Stimulated activated CD8-positive, alpha-beta memory T cell treated with anti-CD3 and anti-CD28 coated beads, Interleukin-12 subunit alpha, Interleukin-12 subunit beta, amount 100 ng/mL, for 1 hour (primary cell): ENCODE measurements around the gene ACOD1.
"Not testable (repeated sequence)": the region's sequence is repeated elsewhere in the genome, so short reads cannot be mapped to it uniquely, and the experiment has no call there.

ENCODE experiments used
- DNase-seq: peaks from one replicate; pipeline ENCODE4 v3.0.0-alpha.2; 2020; ENCODE audit warnings: low read depth

The ACOD1 gene

DNA sequence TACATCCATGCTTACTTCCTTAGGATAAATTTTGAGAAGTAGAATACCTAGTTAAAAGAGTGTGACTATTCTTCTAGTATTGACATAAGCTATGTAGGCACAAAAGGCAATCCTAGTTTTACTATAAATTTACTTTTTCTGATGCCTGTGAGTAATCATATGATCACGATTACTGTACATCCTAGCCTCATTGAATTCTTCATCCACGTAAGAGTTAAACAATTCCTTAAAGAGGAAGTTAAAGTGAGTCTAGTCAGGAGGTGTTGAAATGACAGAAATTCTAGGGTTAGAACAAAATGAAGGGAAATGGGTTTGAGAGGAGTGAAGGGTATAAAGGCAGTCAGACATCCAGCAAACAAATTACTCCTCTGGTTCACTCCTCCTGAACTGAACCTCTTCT is at the start of gene ACOD1:
Gene ACOD1 (plus strand): TSS at position 363 of the 400 bp plus-strand sequence. CDS start 48 bp downstream, outside the sequence.
- no peak for DNase-seq

DNA sequence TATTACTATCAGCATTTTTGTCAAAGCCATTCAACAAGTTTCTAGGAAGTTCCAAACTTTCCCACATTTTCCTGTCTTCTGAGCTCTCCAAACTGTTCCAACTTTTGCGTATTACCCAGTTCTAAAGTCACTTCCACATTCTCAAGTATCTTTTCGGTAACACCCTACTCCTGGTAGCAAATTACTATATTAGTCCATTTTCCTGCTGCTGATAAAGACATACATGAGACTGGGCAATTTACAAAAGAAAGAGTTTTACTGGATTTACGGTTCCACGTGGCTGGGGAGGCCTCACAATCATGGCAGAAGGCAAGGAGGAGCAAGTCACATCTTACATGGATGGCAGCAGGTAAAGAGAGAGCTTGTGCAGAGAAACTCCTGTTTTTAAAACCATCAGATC is 49.2 kb upstream of the ACOD1 start:
- DNase-seq, result not testable (repeated sequence)

DNA sequence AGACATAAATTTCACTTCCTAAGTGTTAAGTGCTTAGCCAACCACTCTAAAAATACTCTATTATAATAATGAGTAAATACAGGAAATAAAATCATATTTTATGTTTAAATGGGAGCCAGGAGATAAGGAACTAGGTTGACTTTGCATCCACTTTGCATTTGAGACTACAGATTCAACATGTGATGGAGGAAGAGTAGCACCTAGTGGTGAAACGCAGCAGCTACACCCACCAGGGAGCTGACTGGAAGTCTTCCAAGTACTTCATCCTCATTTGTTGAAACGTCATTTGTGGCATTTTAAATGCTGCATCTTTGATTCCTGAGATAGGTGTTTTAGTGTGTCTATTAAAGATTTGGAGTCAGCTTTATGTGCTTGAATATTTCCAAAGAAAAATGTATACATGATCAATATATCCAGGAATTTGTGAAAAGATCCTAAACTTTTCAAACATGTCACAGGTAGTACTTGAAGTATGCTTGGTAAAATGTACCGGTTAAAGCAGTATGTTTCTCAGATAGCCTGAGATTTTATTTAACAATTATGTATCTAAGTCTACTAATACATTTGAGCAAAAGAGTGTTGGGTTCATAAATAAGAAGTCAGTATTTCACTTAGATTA is 44.7 kb upstream of the ACOD1 start:
- DNase-seq, result peak; percentile 55

DNA sequence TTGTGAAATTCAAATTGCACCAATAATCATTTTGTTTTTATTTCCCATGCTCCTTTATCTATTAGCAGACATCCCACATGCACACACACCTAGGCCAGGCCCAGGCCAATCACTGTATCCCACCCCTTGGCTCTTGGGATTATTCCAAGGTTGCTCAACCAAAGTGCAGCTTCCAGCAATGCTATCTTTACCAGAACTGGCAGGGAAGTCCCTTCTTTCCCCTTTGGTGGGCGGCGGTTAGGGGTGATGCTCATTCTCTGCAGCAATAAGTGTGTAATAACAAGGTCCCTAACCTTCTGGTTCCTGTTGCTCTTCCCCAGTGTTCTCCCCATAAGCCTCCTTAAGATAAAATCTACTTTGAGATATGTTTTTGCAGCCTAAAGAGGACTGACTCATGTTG is 43.8 kb upstream of the ACOD1 start:
- DNase-seq, result no peak

DNA sequence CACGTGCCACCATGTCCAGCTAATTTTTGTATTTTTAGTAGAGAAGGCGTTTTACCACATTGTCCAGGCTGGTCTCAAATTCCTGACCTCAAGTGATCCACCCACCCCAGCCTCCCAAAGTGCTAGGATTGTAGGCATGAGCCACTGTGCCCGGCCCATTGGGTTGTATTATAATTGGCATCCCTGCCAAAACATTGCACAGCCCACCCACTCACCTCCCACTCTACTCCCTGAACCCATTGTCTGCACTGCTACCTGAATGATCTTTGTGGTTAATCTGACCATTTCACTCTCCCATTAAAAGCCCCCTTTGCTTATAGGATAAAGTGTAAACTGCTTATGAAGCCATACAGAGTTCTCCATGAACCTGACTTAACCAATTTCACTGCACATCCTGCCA is 35.8 kb upstream of the ACOD1 start:
- DNase-seq, result no peak

DNA sequence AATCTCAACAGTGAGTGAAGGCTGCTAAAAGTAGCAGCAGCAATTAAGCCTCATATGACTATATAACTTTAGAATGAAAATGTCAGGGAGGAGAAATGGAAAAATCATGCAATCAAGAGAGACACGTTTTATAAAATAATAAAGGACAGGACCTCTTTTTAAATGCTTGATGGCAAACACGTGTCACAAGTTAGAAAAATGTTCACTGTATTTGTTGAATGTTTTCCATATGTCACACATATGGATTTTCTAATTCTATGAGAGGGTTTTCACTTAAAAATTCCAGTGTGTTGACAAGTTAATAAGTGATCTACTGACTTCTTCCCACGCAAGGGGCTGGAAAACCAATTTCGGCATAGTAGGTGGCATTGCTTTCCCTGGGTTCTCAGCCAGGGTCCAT is 34.4 kb upstream of the ACOD1 start:
- DNase-seq, result no peak

DNA sequence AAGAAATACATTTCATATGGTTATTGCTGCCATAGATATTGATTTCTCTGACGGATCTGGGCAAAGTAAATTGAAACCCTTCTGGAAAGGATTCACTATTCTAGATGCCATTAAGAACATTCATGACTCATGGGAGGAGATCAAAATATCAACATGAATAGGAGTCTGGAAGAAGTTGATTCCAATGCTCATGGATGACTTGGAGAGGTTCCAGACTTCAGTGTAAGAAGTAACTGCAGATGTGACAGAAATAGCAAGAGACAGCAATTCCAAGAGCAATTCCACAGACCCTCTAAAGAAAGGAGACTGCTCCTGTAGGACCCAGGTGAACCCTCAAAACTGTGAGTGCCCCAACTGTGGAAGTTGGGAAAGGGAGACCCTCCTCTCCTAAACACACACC is 31.2 kb upstream of the ACOD1 start:
- DNase-seq, result no peak

DNA sequence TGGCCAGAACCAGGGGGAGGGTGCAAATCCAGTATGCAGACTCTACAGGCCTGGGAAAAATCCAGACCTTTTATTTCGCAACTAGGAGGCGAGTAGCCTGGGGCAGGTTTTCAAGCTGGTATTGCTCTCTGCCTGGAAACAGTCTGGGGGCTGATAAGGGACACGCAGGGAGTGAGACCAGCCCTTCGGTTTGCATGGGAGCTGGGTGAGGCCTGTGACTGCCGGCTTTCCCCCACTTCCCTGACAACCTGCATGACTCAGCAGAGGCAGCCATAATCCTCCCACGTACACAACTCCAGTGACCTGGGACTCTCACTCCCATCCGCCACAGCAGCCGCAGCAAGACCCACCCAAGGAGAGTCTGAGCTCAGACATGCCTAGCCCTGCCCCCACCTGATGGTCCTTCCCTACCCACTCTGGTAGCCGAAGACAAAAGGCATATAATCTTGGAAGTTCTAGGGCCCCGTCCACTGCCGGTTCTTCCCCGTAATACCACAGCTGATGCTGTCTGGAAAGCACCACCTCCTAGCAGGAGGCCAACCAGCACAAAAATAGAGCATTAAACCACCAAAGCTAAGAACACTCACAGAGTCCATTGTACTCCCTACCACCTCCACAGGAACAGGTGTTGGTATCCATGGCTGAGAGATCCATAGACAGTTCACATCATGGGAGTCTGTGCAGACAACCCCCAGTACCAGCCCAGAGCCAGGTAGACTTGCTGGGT is 30.4 kb upstream of the ACOD1 start:
- not testable (repeated sequence) for DNase-seq

DNA sequence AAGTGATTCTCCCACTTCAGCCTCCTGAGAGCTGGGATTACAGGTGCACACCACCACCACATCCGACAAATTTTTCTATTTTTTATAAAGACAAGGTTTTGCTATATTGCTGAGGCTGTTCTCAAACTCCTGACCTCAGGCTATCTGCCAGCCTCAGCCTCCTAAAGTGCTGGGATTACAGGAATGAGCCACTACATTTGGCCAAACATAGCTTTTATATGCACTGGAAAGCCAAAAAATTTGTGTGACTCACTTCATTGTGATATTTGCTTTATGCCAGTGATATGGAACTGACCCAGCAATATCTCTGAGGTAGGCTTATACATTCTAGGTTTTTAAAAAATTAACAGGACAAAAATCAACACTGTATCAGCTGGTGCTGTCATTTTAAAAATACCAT is 26.8 kb upstream of the ACOD1 start:
- DNase-seq, result no peak

DNA sequence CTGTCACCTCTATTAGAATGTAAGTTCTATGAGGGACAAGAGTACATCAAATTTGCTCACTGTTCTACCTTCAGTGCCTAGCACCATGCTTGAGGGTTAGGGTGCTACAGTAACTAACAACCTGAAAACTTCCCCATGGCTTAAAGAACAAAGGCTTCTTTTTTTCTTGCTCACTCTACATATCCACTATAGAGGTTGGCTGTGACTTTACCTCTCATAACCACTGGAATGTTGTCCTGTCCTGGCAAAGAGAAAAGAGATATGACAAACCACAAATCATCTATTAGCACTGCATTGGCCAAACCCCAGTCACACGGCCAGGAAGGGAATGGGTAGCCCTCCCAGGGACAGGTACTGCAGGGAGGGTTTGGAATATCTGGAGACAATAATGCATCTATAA is 23.2 kb upstream of the ACOD1 start:
- no peak for DNase-seq

DNA sequence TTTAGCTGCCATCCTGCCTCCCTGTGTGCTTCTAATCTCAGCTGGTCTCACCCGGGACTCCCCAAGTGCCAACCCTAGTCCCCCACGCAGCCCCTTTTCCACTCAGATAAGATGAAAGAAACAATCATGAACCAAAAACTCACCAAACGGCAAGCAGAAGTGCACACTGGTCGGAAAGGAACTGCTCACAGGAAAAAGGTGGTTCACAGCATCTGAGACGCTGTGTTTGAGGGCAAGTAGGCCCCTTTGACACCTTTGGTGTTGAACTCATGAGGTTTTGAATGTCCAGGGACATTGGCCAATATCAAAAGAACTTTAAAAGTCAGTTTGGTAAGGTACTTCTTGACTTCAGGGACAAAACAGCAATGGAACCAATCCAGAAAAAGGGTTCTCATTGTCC is 20.4 kb upstream of the ACOD1 start:
- no peak for DNase-seq

DNA sequence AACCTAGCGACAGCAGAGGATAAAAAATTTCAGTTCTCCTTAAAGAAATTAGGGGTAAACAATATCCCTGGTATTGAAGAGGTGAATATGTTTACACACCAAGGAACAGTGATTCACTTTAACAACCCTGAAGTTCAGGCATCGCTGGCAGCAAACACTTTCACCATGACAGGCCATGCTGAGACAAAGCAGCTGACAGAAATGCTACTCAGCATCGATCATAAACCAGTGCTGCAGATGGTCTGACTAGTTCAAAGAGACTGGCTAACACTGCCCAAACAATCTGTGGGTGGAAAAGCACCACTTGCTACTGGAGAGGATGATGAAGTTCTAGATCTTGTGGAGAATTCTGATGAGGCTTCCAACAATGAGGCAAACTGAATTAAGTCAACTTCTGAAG is 19.9 kb upstream of the ACOD1 start:
- DNase-seq, result no peak

DNA sequence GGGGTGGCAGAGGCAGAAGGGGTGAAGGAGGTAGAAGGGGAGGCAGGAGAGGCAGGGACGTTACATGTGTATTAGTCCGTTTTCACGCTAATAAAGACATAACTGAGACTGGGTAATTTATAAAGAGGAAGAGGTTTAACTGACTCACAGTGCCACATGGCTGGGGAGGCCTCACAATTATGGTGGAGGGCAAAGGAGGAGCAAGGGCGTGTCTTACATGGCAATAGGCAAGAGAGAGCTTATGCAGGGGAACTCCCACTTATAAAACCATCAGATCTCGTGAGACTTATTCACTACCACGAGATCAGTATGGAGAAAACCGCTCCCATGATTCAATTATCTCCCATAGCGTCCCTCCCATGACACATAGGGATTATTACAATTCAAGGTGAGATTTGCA is 19.0 kb upstream of the ACOD1 start:
- no peak for DNase-seq

DNA sequence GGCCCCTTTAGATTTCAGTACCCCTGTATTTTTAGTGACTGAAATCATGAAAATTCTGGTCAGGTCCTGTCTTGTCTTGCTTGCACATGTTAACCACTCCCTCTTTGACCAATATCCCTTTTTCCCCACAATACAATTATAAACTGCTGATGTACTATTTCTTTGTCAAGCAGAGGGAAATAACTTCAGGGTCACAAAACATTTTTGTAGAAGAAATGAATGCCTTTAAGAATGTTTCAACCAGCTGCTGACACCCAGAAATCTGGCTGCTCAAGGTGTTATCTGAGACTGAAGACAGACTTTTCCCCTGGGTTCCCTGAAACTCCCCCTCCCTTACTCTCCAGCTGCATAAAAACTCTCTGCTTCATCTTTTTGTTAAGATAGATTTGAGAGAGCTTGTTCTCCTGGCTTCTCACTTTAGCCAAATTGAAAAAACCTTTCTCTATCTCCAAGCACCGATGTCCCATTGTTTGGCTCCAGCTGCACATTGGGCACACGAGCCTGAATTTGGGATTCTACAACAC is 18.4 kb upstream of the ACOD1 start:
- no peak for DNase-seq

DNA sequence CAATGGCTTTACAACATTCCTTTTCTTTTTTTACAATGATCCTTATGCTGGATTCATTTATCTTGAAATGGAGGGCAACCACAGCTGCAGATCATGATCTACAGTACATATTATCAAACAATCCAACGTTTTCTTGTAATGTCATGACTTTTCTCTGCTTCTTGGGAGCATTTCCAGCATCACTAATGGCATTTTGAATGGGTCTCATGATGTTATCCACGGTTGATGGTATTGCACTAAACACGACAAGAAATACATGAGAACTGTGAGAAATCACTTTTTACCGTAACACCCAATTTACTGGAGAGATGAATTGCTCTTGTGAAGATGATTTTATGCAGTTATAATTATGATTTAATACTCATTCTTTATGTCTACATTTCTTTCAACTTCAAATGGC is 16.2 kb upstream of the ACOD1 start:
- DNase-seq, result no peak

DNA sequence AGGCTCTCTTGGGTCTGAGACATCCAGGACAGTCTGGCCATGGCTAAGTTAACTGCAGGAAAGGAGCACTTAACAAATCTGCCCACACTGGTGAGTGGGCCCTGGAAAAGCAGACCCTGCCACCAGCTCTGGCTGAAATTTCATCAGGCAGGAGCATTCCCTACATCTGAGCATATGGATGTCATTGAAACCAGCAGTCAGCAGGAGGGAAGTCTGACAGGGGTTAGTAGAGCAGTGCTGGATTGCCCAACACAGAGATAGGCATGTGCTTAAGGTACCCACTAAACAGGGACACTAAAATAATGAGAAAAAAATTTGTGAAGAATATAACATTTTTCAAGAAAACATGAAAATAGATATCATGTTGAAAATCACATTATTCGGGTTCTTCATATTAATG is 13.6 kb upstream of the ACOD1 start:
- no peak for DNase-seq

DNA sequence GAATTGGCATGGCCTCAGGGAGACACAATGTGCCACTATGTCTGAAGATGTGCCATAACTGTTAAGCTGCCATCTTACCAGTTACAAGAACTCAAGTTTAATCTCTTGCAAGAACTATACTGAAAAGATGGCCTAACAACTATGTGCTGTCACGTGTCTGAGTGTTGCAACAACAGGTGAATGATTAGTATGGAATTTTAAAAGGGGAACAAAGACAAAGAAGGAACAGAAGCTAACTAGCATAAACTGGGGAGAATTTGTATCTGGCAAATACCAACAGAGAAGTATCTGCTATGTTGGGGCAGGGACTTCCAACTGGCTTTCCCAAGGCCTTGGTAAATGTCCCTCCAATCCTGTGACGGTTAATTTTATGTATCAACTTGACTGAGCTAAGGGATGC is 11.5 kb upstream of the ACOD1 start:
- no peak for DNase-seq

DNA sequence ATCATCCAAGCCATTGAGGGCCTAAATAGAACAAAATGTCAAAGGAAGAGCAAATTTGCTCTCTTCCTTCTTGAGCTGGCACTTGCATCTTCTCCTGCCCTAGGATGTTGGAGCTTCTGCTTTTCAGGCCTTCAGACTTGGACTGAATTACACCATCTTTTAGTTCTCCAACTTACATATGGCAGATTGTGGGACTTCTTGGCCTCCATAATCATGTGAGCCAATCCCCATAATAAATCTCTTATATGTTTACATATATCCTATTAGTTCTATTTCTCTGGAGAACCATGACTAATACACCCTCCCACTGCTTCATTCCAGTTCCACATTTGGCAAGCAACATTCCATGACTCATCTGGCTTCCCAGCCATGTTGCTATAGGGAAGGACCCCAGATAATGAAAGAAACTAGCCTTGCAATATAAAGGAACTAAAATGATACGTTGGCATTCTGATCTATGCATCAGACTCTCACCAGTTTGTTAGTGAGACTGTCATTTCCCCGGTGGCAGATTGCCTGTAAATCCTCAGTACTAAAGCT is 11.0 kb upstream of the ACOD1 start:
- no peak for DNase-seq

DNA sequence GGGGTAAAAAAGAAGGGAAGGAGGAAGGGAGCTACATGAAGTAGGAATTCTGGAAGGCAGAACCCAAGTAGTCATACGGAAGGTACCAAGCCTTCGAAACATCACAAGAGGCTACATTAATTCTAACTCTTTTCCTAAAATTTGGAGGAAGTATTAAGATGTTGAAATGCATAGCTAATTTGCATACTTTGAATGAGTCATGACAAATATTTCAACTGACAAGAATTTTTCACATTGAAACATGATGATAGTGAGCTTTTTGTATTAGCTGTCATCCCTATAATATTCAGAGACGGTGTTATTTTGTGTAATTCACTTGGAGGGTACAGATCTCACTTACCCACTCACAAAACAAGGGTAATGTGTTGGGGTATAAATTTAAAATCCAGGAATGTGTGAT is 9.1 kb upstream of the ACOD1 start:
- DNase-seq, result no peak

DNA sequence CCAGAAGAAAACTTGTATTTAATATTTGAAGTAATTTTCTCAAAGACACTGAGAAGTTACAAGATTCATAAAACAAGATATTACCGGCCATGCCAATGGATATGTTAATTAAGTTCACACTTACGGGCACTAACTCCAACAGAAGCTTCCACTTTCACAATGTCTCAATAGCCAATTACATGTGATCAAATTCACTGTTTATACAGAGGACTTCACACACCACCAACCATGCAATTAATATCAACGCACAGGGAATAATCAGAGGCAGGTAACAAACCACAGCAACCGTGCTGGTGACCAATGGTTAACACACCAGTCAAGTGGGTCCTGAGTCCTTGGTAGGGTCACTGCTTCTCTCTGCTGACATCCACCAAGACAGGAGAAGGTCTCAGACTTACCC is 5.9 kb upstream of the ACOD1 start:
- DNase-seq, result no peak

DNA sequence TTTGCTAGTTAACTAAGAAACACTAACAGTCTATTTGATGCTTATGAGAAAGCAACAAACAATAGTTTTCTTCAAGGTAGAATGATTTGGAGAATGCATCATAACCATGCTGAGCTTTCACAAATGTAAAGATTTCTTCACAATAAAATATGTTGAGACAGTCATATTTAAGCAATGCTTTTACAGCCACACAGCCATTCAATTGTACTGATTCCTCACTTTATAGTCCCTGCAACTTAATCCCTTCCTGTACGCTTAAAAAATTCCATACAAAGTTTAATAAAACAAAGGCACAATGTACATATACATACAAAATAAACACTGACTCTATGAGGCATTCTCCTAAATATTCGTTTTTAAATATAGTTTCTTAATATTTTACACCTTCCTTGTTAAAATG is 4.7 kb upstream of the ACOD1 start:
- no peak for DNase-seq

DNA sequence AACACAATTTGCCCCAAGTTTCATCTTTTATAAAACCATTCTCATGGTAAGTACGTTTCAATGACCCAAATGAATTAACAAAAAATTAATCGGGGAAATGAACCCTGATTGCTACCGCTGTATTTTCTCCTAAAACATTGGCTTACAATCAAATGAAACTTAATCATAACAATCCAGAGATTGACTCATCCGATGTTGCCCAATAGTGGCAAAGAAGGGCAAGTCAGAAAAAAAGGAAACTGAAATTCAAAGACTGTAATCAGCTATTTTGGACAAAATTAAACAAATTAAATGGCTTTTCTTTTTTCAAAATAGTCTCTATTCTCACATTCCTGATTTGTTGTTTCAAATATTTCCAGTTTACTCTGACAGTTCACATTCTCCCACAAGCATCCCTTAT is 3.9 kb upstream of the ACOD1 start:
- no peak for DNase-seq

DNA sequence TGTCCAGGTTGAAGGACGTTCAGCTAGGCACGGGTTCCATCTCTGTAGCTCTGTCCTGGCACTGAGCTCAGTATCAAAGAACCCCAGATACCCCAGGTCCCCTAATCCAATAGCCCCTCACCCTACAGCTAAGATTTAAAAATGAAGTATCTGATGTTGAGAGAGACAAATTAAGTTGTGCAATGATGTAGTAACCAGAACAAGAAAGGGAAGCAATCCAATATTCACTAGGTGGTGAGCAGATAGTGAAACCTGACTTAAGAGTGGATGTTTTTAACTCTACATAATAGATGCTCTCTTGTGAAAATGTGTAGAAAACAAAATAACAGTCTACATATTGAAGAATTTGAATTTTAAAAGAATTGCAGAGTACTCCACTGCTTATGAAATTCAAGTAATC is 1.8 kb downstream of the ACOD1 start:
- no peak for DNase-seq

DNA sequence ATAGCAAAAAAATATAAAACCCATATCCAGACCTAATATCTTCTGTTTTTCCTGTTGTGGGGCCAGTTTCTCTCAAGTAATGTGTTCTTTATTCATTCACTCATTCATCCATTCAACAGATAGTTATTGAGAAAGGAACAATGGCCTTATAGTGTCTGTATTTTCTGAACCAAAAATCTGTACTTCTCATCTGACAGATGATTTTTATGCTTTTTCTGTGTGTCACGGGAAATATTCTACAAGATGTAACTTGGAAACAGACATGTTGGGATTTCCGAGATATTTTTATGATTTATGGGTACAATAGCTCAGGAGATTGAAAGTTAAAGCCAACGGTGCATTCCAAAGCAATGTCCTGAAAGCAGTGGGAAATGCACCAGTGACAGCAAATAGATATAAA is 5.7 kb downstream of the ACOD1 start:
- DNase-seq, result no peak
